Measurements from ENCODE around the gene RRP7A.
"Not testable (repeated sequence)": the region's sequence is repeated elsewhere in the genome, so short reads cannot be mapped to it uniquely, and the experiment has no call there.

RRP7A gene

DNA sequence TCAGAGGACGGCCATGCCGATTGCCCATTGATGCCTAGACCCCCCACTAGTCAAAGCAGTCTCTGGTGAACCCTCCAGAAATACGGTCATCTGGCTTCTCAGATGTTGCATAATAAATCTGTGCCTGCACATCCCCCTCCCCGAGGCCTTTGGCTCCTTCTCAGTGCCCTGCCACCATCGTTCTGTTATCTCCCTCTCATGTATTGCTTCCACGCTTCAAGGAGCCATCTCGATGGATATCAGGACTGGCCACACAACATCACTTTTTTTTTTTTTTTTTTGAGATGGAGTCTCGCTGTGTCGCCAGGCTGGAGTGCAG, 1.6 kb upstream of the RRP7A start:
- no peak for FAIRE-seq
- no peak for TF ChIP-seq POLR2A (IDR thresholded peaks at IDR 0.05; ENCODE audit: low read depth, low read length)
- no peak for DNase-seq (ENCODE audit: insufficient read length, low spot score)

DNA sequence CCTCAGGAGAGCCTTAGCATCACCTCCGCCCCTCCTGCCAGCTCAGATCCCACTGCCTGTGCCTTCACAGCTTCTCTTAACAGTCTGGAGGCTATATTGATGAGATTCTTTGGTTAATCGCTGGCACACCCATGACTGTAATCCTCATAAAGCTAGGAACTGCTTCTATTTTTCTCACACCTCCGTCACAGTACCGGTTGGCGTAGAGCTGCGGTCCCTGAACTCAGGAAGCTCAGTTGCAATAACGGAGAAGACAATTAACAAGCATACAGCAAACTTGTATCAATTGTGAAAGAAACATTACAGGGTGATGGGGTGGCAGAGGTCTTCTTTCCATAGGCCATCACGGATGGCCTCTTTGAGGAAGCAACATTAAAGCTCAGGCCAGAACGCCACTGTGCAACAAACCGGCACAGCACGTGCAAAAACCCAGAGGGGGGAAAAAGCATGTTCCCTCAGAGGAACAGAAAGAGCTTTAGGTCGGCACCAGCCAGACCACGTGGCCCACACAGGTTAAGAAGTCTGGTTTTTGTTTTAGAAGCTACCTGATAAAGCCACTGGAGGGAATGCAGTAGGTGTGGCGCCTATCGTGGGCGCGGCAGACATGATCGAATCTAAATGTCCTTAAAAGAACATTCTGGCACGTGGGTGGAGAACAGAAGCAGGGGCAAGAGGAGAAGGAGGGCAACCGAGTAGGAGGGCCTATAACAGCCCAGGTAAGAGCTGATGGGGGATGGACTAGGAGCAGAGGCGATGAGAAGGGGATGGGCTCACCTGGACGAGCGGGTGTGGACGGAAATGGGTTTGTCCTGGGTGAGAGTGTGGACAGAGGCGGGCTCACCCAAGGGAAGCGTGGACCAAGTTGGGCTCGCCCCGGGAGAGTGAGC, 715 bp downstream of the RRP7A start:
- not testable (repeated sequence) for DNase-seq (ENCODE audit: insufficient read length, low spot score)

DNA sequence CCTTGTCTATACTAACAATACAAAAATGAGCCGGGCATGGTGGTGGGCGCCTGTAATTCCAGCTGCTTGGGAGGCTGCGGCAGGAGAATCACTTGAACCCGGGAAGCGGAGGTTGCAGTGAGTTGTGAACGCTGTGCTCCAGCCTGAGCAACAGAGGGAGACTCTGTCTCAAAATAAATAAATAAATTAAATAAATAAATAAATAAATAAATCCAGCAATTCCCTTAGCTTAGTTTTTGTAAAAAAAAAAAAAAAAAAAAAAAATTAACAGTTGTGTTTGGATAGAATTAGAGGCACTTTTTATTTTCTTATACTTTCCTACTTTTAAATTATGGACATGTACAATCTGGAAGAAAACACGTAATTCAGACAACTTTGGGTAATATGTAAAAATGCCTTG, 2.5 kb downstream of the RRP7A start:
- not testable (repeated sequence) for FAIRE-seq; DNase-seq (ENCODE audit: insufficient read length, low spot score)

More for the DNA sequence above, 715 bp downstream of the RRP7A start:
- not testable (repeated sequence) for FAIRE-seq

DNA sequence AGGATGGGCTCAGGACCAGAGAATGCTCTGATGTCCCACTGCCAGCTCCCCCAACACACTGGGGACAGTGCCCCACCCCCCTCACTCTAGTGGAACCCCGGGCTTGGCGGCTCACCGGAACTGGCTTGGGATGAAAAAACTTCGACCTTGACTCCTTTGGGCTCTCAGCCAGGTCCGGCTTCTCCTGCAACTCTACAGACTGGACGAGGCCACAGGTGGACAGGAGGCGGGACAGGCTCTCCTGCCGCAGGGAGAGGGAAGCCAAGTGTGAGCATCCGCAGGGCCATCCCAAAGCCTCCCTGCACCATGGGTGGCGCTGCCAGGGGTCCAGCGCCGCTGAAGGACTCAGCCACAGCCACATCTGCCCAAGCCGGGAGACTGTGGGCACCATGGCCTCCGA, 3.7 kb downstream of the RRP7A start:
- TF ChIP-seq POLR2A (IDR thresholded peaks at IDR 0.05; ENCODE audit: low read depth, low read length), result no peak
- FAIRE-seq (no peak), DNase-seq (ENCODE audit: insufficient read length, low spot score) (no peak)

DNA sequence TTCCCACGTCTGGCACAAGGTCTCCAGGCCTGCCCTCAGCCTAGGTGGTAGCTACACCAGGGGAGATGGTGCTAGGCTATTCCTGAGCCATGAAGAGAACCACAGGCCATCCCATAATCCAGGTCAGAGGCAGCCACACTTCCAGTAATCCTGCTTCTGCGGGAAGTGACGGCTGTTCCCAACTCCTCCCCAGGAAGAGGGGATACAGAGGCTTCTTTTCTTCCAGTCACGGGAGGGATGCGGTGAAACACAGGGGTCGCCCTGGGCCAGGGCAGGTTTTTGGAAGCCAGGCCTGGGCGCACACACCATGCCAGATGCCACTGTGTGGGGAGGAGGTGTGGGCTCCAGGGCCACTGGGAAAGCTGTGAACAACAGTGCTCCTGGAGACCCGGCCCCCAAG, 4.3 kb downstream of the RRP7A start:
- DNase-seq (ENCODE audit: insufficient read length, low spot score); FAIRE-seq: not testable (repeated sequence)

DNA sequence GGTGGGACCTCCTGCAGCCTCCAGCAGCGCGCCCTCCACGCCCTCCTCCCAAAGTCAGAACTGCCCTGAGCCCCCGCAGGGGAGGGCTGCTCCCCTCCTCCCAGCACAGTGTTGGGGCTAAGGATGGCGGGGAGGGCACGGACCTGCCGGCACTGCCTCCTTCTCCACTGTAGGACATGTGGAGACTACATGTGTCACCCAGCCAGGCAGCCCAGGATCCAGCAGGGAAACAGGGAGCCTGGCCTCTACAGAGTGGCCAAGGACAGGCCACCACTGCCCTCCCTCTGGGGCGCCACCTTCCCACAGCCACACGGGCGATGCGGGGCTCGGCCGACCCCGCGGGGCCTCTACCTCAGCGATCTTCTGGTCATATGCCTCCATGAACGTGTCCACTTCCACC, 5.3 kb downstream of the RRP7A start:
- DNase-seq (ENCODE audit: insufficient read length, low spot score); FAIRE-seq: not testable (repeated sequence)

DNA sequence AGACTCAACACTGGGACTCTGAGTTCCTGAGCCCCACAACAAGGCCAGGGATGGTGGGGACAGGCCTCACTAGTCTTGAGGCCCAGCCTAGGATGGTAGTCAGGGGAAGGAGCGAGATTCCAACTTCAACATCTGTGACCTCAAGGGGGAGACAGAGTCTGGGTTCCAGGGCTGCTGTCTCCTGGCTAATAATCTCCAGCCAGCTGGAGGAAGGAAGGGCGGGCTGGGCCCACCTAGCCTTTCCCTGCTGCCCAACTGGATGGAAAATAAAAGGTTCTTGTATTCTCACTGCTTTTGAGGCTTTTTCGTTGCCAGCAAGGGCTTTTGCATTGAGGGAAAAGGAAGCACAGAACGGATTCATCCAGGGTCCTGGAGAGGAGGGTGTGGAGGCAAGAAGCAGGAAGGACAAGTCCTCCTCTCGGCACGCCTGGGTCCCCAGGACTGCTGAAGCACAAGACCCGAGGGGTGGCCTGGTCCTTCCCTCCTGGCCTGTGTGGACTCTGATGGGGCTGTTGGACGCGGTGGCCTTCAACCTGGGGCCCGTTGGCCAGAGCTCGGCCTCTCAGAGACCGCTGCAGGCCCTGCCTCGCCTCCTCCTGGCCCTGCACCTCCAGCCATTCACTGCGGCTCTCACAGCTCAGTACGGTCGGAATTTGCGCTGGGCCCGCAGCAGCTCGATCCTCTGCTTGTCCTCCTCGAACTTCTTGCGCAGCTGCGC, 7.2 kb downstream of the RRP7A start:
- not testable (repeated sequence) for DNase-seq (ENCODE audit: insufficient read length, low spot score); FAIRE-seq

DNA sequence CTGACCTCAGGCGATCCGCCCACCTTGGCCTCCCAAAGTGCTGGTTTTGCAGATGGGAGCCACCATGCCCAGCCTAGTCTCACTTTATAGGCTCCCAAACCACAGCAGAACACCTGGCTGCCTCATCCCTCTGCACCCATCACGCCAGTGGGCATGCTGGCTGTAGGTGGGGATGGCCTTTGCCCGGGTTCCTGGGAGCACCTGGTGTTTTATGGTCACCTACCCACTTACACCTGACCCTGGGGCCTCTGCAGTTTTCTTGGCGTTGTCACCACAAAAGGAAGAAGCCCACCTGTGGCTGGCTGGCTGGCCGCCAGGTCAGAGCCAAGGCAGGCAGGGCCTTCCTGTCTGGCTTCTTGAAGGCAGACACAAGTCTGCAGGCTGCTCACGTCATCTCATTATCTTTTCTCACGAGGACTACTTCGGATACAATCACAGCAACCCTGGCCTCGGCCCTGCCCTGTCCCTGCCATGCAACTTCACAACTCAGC, 8.2 kb downstream of the RRP7A start:
- FAIRE-seq, result no peak
- no peak for DNase-seq (ENCODE audit: insufficient read length, low spot score)

DNA sequence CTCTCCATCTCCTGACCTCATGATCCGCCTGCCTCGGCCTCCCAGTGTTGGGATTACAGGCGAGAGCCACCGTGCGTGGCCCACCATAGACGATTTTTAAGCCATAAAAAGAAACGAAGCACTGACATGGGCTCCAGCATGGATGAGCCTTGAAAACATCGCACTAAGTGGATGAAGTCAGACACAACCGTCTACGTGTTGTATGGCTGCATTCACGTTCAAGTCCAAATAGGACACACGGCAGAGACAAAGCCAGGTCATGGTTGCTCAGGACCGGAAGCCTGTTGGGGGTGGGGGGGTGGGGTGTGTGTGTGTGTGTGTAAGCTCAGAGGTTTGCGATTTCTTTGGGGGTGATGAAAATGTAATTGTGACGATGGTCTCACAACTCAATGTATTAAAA, 10.0 kb downstream of the RRP7A start:
- DNase-seq (ENCODE audit: insufficient read length, low spot score) (no peak), FAIRE-seq (no peak)
- TF ChIP-seq POLR2A (IDR thresholded peaks at IDR 0.05; ENCODE audit: low read depth, low read length), result no peak

More for the DNA sequence above, 8.2 kb downstream of the RRP7A start:
- no peak for TF ChIP-seq POLR2A (IDR thresholded peaks at IDR 0.05; ENCODE audit: low read depth, low read length)

DNA sequence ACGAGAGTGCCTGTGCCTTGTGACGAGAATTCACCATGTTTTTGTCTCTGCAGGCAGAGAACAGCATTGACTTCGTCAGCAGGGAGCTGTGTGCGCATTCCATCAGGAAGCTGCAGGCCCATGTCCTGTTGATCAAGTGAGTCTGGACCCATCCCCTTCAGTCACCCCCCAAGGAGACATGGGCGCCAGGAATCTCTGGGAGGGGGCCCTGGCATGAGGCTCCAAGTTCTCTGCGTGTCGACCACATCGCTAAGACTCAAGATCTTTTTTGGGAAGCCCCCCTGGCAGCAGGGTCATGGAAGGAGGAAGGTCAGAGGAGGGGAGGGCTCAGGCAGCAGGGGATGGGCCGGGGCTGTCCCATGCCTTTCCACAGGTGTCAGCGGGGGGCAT, 10.6 kb downstream of the RRP7A start:
- DNase-seq (ENCODE audit: insufficient read length, low spot score); FAIRE-seq: not testable (repeated sequence)

DNA sequence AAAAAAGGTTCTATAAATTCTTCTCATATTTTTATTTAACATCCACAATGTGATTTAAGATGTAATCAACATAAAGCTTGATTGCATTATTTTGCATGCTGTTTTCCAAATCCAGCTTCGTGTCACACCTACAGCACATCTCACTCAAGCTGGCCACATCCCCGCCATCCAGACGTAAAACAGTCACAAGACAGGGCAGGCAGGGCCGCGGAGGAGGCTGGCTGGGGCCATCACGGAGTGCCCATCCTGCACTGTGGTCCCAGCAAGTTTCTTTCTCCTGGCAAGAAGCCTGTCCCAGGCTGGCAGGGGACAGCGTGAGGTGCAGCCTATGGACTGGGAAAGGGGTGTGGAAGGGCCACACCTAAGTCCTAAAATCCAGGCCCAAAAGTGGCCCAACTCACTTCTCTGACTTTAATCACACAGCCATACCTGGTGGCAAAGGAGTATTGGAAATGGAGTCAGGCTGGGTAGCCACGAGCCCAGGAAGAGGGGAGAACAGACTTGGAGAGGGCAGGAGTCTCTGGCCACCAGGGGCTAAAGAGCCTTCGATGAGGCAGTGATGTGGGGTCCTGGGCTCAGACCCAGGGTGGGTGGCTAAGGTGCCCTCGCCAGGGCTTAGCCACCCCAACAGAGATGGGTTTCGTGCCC, 11.1 kb downstream of the RRP7A start:
- not testable (repeated sequence) for DNase-seq (ENCODE audit: insufficient read length, low spot score); FAIRE-seq

DNA sequence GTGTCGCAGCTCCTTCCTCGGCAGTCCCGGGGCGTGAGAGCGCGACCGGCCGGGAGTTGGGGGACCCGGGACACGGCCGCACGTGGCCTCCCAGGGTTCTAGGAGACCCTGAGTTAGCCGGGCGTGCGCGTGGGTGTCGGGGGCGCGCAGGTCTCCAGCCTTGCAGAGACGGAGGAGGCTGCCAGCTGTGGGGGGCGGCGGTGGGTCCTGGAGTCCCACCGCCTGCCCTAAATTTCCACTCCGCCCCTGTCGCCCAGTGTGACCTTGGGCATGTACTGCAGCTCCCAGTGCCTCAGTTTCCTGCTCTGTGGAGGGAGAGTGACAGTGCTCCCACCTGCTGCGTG, 18.8 kb downstream of the RRP7A start:
- no peak for TF ChIP-seq POLR2A (IDR thresholded peaks at IDR 0.05; ENCODE audit: low read depth, low read length)
- FAIRE-seq (no peak), DNase-seq (ENCODE audit: insufficient read length, low spot score) (no peak)

DNA sequence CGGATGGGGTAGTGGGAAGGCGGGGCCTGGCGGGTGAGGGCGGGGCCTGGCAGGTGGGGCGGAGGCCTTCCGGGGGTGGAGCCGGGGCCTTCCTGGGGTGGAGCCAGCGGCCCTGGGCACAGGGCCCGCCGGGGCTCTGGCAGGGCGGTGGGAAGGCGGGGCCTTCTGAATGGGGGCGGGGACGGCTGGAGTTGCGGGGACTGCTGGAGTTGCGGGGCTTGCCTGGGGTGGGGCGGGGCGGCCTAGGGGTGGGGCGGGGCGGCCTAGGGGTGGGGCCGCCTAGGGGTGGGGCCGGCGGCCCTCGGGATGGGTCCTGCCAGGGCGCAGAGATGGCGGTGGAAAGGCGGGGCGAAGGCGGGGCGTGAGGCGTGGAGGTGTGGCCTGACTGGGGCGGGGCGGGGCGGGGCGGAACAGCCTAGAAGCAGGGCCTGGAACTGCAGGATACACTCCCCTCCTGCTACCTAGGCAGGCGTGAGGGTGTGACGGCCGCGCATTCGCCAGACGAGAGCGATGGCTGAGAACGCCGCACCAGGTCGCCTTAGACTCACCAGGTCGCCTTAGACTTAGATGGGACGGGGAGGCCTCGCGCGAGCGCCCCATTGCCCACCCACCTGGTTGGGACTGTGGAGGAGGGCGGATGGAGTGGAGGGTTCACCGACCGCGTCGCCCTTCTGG, 19.3 kb downstream of the RRP7A start:
- DNase-seq (ENCODE audit: insufficient read length, low spot score) (peak; percentile 45), FAIRE-seq (no peak)
- TF ChIP-seq POLR2A (IDR thresholded peaks at IDR 0.05; ENCODE audit: low read depth, low read length), result no peak

DNA sequence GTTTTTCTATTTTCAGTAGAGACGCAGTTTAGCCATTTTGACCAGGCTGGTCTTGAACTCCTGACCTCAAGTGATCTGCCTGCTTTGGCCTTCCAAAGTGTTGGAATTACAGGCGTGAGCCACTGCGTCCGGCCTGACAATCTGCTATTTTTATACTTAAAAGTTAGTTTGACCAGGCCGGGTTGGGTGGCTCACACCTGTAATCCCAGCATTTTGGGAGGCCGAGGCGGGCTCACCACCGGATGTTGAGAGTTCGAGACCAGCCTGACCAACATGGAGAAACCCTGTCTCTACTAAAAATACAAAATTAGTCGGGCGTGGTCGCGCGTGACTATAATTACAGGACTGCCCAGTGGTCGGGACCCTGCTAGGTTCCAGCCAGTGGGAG, 19.8 kb downstream of the RRP7A start:
- not testable (repeated sequence) for DNase-seq (ENCODE audit: insufficient read length, low spot score); FAIRE-seq

DNA sequence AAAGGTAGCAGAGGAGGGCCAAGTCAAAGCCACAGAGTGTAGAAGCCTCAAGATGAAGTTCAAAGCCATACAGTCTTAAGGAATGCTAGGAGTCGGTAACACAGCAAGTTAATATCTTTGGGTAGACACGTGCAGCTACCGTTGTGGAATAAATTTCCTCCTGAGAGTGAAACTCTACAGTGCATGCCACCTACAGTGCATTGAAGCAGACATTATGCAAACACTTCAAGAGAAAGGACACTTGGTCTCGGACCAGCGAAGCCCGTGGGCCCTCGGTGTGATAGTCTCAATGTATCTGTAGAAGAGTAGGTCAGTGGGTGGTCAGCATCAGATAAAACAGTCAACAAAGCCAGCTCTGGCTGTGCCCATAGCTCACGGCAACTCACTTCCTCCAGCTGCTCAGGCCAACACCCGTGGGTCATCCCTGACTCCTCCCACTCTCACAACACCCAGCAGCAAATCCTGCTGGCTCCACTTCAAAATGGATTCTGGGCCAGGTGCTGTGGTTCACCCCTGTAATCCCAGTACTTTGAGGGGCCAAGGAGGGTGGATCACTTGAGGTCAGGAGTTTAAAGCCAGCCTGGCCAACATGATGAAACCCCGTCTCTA, 24.0 kb downstream of the RRP7A start:
- not testable (repeated sequence) for DNase-seq (ENCODE audit: insufficient read length, low spot score); FAIRE-seq

All from H54 (cell line).